SU-DHL-6 (cell line): ENCODE data around the gene NSUN7.

Source experiments
- H2AFZ ChIP-seq: fragments of 200-600 bp; sonication (generic); 2 replicates; pipeline ENCODE4 v1.6.1; 2014; ENCODE audit warnings: low read depth, mild to moderate bottlenecking, moderate library complexity, mixed read lengths, antibody characterized with exemption, low read length; ENCODE audit not compliant: severe bottlenecking
- H3F3A ChIP-seq: fragments of 200-600 bp; shearing (Covaris generic); 2 replicates; pipeline ENCODE4 v1.6.0; 2016; ENCODE audit warnings: antibody characterized with exemption, mild to moderate bottlenecking; ENCODE audit not compliant: insufficient read depth
- H3K27ac ChIP-seq: fragments of 200-600 bp; sonication (generic); 2 replicates; pipeline ENCODE4 v1.5.1; 2016; ENCODE audit warnings: low read depth, mild to moderate bottlenecking, low read length, moderate library complexity, mixed read lengths
- H3K27me3 ChIP-seq: fragments of 200-600 bp; sonication (generic), shearing (Covaris generic); 2 replicates; pipeline ENCODE4 v1.6.0; 2014; ENCODE audit warnings: mild to moderate bottlenecking, low read length
- H3K36me3 ChIP-seq: fragments of 200-600 bp; sonication (generic); 2 replicates; pipeline ENCODE4 v1.6.1; 2014; ENCODE audit warnings: mild to moderate bottlenecking, low read length, mixed read lengths
- H3K4me2 ChIP-seq: fragments of 300-600, 200-600 bp; shearing (Covaris generic), sonication (generic); 2 replicates; pipeline ENCODE4 v1.6.0; 2014; ENCODE audit warnings: low read length, low read depth, mild to moderate bottlenecking; ENCODE audit not compliant: poor library complexity, severe bottlenecking
- H3K4me3 ChIP-seq: fragments of 200-600 bp; sonication (generic); 2 replicates; pipeline ENCODE4 v1.5.1; 2014; ENCODE audit warnings: antibody characterized with exemption, low read length, mild to moderate bottlenecking, mixed read lengths; ENCODE audit not compliant: insufficient read depth, poor library complexity, severe bottlenecking
- H3K79me2 ChIP-seq: fragments of 200-600 bp; sonication (generic); 2 replicates; pipeline ENCODE4 v1.6.1; 2014; ENCODE audit warnings: mild to moderate bottlenecking, low read length, moderate library complexity; ENCODE audit not compliant: insufficient read depth
- H3K9ac ChIP-seq: fragments of 200-600 bp; sonication (generic); 2 replicates; pipeline ENCODE4 v1.7.0; 2014; ENCODE audit warnings: mild to moderate bottlenecking, low read length
- H3K9me2 ChIP-seq: fragments of 200-600 bp; sonication (generic); replicated peaks from 2 replicates; pipeline ENCODE4 v1.6.1; 2014; ENCODE audit warnings: low read length; ENCODE audit not compliant: insufficient read depth
- H3K9me3 ChIP-seq: fragments of 200-600 bp; sonication (generic); 2 replicates; pipeline ENCODE4 v1.6.1; 2014; ENCODE audit warnings: low read length, mixed read lengths; ENCODE audit not compliant: insufficient read depth
- H4K20me1 ChIP-seq: fragments of 200-600 bp; sonication (generic); 2 replicates; pipeline ENCODE4 v1.6.1; 2014; ENCODE audit warnings: low read depth, mild to moderate bottlenecking, antibody characterized with exemption, low read length, moderate library complexity, mixed read lengths
- EZH2phosphoT487 ChIP-seq: fragments of 200-600 bp; sonication (generic), shearing (Covaris generic); conservative IDR thresholded peaks from 2 replicates; pipeline ENCODE4 v1.6.1; 2018; ENCODE audit warnings: mild to moderate bottlenecking, antibody characterized with exemption, low read length, moderate library complexity, mixed read lengths
- TF ChIP-seq, protein P1 (sequence below): fragments of 200-600 bp; sonication (generic); IDR thresholded peaks from one replicate; pipeline ENCODE4 v1.5.1; 2017; ENCODE audit warnings: antibody characterized with exemption, mild to moderate bottlenecking, low read length, moderate library complexity; ENCODE audit not compliant: insufficient read depth, poor library complexity, severe bottlenecking

NSUN7 gene

DNA sequence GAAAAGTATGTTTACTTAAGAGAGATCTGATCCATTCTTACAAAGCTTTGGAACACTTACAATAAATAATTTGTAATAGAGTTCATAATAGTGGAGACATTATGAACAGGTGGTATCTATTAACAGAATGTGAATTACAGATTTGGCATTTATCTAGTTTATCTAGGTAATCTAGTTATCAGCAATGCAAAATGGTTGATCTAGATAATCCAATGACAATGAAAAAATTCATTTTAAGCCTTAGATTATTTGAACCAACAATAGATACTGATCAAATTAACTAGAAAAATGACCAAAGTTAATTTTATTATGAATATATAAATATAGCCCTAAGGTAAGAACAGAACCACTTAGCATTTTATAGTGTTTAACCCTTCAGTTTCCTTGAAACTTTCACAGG, 10.4 kb upstream of the NSUN7 start:
- H2AFZ ChIP-seq: no peak overlapping the region
- no peaks in the 10 kb centered on the region for H3F3A ChIP-seq
- no peaks in the 10 kb centered on the region for H3K9me2 ChIP-seq
- H3K4me3 ChIP-seq: no peak overlapping the region
- no peak overlapping the region for H3K9ac ChIP-seq
- no peaks in the 10 kb centered on the region for H3K79me2 ChIP-seq
- no peak for TF ChIP-seq EZH2phosphoT487
- TF ChIP-seq, protein P1, sequence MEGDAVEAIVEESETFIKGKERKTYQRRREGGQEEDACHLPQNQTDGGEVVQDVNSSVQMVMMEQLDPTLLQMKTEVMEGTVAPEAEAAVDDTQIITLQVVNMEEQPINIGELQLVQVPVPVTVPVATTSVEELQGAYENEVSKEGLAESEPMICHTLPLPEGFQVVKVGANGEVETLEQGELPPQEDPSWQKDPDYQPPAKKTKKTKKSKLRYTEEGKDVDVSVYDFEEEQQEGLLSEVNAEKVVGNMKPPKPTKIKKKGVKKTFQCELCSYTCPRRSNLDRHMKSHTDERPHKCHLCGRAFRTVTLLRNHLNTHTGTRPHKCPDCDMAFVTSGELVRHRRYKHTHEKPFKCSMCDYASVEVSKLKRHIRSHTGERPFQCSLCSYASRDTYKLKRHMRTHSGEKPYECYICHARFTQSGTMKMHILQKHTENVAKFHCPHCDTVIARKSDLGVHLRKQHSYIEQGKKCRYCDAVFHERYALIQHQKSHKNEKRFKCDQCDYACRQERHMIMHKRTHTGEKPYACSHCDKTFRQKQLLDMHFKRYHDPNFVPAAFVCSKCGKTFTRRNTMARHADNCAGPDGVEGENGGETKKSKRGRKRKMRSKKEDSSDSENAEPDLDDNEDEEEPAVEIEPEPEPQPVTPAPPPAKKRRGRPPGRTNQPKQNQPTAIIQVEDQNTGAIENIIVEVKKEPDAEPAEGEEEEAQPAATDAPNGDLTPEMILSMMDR: no peak
- no peaks in the 10 kb centered on the region for H3K36me3 ChIP-seq
- no peaks in the 10 kb centered on the region for H4K20me1 ChIP-seq
- no peak overlapping the region for H3K27ac ChIP-seq
- no peaks in the 10 kb centered on the region for H3K9me3 ChIP-seq
- H3K27me3 ChIP-seq: no peaks in the 10 kb centered on the region
- H3K4me2 ChIP-seq: no peak overlapping the region

DNA sequence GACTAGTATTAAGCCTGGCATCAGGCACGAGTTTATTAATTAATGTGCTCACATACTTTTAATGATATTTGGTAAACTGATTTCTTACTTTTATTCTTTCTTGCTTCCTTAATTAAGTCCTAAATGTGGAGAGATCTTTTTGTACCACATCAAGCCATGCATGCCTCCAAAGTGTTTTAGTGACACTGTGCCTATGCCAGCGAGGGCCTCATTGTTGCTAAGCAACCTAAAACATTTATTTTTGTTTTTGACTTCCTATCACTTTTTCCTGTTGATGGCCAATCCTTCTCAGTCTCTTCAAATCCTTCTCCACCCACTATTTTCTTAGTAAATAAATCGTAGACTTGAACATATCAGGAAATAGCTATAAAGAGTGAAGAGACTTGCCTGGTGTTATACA, 5.5 kb upstream of the NSUN7 start:
- Histone ChIP-seq H3F3A (no peaks in the 10 kb centered on the region), H2AFZ (no peak overlapping the region), H3K36me3 (no peaks in the 10 kb centered on the region), H3K27me3 (no peaks in the 10 kb centered on the region), H3K4me2 (no peak overlapping the region), H3K27ac (no peak overlapping the region), H3K79me2 (no peaks in the 10 kb centered on the region), H3K9ac (no peak overlapping the region), H3K4me3 (no peak overlapping the region), H3K9me3 (no peaks in the 10 kb centered on the region), H4K20me1 (no peaks in the 10 kb centered on the region), H3K9me2 (no peaks in the 10 kb centered on the region)
- TF ChIP-seq, protein P1: no peak
- TF ChIP-seq EZH2phosphoT487: no peak

DNA sequence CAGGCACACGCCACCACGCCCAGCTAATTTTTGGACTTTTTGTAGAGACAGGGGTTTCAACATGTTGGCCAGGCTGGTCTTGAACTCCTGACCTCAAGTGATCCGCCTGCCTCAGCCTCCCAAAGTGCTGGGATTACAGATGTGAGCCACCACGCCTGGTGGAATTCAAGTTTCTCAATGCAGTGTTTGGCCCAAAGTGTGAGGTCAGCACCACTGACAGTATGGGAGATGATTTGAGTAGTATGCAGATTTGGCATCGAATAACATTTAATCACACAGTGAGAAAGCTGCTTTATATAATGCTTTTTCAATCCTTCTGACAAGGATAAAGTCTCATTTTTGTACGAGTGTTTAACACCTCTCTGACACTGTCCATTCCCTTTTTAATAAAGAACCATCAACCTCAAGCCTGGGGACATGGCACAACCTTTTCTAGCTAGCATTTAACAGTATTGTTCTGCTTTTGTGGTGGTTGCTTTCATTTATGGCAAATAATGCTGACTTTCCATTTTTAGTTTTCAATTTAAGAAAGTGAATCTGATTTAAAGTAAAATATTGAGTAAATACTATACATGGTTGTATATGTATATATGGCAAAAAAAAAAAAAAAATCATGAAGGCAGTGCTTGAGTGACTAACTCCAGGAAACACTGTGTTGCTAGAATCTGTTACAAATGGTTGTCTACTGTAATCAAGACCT, 4.3 kb upstream of the NSUN7 start:
- H3F3A ChIP-seq: no peaks in the 10 kb centered on the region
- no peak overlapping the region for H3K9ac ChIP-seq
- no peaks in the 10 kb centered on the region for H4K20me1 ChIP-seq
- H3K4me3 ChIP-seq: no peak overlapping the region
- H2AFZ ChIP-seq: no peak overlapping the region
- no peaks in the 10 kb centered on the region for H3K9me2 ChIP-seq
- no peaks in the 10 kb centered on the region for H3K9me3 ChIP-seq
- H3K79me2 ChIP-seq: no peaks in the 10 kb centered on the region
- no peaks in the 10 kb centered on the region for H3K36me3 ChIP-seq
- no peak overlapping the region for H3K4me2 ChIP-seq
- no peak overlapping the region for H3K27ac ChIP-seq
- H3K27me3 ChIP-seq: no peaks in the 10 kb centered on the region
- TF ChIP-seq EZH2phosphoT487: no peak
- TF ChIP-seq, protein P1: no peak
